ENCODE data around the gene RAB10.
A peak's percentile ranks its signal among the peaks of the same experiment; 100 is the strongest.
"Not testable (repeated sequence)": the region's sequence is repeated elsewhere in the genome, so short reads cannot be mapped to it uniquely, and the experiment has no call there.

RAB10 gene

DNA sequence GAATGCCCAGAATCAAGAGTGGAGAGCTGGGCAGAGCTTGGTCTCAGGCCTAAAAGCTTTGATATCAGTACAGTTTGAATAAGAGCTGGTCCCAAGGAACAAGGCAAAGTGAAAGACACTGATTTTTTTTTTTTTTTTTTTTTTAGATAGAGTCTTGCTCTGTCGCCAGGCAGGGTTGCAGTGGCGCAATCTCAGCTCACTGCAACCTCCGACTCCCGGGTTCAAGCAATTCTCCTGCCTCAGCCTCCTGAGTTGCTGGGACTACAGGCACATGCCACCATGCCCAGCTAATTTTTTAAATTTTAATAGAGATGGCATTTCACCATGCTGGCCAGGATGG is 17.2 kb upstream of the RAB10 start:
- not testable (repeated sequence) for DNase-seq

DNA sequence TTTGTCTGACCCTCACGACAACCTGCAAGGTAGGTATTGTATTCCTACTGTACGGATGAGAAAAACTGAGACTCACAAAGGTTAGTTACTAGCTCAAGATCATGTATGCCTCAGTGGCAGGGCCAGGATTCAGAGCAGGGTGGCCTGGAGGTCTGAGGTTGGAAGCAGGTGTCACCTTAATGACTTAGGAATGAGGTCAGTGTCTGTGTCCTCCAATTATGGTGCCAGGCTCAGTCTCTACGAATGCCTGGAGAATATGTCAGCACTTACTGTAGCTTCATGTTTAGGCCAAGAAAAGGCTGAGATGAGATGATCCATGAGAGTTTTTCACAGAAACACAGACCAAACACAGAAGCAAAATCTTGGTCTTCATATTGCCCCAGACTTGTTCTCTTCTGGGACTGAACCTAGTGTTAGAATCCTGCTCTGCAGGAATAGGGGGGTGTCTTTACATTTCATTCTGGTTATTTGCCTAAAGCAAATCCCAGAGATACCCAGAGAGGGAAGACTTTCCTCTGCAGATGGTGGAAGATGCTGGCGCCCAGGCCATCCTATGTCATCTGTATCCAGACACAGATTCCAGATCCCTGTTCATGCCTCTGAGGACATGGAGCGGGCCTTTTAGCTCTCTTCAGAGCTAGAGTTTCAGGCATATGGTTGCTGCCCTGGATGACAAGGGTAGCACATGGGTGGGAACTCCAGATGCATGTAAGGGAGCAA is 16.3 kb upstream of the RAB10 start:
- DNase-seq = no peak

- DNase-seq = peak; percentile 32
These were observed 15.5 kb upstream of the RAB10 start for GRCh38 chr2:26018184-26019055.

GRCh38 chr2:26020231-26020640 is 13.6 kb upstream of the RAB10 start:
- DNase-seq = no peak

DNA sequence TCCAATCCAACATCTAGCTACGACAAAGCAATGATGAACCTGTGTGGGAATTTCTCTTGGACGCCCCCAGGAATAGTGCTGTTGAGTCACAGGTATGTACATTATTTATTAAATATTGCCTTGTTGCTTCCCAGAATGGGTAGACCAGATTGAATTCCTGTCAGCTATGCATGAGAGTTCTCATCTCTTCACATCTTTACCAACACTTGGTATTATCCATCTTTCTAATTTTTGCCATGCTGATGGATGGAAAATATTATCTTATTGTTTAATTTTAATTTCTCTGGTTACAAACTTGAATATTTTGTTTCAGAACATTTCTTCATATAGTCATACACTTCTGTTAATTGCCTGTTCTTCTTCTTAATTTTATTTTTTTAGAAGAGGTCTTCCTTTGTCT is 9.6 kb upstream of the RAB10 start:
- no peak for DNase-seq

GRCh38 chr2:26025509-26025908 is 8.4 kb upstream of the RAB10 start:
- no peak for DNase-seq

GRCh38 chr2:26028083-26028482 is 5.8 kb upstream of the RAB10 start:
- DNase-seq = not testable (repeated sequence)

DNA sequence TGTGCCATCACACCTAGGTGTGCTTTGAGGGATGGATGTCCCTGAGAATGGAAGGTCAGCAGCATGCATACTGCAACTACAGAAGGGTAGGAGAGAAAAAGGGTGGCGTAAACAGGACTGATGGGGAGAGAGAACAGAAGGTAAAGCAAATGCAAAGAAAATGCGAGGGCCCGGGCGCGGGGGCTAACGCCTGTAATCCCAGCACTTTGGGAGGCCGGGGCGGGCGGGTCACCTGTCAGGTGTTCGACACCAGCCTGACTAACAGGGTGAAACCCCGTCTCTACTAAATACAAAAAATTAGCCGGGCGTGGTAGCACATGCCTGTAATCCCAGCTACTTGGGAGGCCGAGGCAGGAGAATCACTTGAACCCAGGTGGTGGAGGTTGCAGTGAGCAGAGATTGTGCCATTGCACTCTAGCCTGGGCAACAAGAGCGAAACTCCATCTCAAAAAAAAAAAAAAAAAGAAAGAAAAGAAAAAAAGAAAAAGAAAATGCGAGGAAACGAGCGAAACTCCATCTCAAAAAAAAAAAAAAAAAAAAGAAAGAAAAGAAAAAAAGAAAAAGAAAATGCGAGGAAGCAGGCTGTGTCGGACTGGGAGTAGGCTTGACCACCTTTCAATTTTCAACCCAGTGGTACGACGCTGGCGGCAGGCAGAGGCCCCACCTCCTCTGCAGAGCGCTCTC is 1.2 kb upstream of the RAB10 start:
- not testable (repeated sequence) for DNase-seq

DNA sequence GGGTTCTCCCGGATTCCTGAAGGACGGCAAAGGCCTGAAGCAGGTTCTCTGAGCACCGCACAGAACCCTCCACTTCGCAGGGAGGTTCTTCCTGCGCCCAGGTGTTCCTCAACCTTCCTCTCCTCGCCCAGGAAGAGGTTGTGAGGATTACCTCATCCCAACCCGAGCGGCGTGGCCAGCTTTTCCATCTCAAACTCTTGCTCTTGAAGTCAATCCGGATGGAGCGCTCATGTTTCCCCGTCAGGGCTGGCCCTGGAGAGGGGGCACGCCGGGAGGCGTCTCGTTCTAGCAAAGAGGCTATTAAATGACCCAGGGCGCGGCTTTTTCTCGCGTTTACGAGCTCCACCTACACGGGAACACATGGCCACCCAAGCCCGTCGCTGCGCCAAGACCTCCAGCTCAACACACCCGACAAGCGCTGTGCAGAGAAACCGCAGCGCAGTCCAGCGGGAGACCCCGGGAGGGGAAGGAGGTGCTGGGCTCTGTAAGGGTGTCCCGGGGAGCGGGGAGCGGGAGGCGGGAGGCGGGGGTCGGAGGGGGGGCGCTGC is 540 bp upstream of the RAB10 start:
- DNase-seq = no peak

DNA sequence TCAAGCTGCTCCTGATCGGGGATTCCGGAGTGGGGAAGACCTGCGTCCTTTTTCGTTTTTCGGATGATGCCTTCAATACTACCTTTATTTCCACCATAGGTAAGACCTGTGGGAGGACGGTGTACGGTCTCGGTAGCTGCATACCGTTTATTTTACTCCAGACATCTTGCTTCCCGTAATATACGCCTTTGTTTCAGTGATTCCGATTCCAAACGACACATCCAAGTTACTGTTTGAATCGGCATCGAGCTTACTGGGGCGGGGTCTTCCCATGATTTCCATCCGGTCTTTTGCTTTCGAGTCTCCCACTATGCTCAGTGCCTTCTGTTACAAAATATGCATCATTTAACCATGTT is 731 bp downstream of the RAB10 start:
- no peak for DNase-seq

DNA sequence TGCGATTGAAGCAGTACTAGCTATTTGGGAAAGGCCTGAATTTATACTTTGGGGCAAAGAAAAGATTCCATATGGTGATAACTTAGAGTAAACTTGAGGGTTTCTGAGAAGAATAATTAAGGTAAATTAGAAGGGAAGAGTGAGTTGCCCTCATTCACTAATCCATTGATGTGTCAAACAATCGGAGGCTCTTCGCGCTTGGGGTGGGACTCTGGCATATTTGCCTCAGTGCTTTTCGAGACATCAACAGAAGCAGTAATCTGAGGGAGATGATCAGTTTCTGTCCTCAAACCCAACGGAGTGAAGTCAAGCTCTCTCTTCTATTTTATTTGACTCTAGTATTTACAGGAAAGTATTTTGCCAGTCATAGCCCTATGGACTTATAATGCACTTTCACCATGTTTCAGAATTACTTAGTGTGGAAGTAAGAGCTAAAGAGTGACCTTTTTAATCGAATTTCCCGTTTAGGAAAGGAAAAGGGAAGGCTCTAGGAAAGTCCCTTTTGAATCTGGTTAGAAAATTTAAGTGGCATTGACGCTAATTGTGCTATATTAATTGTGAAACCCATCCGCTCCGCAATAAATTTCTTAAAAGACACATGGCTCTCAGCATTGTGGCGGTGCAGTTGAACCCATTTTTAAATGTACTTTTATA is 1.3 kb downstream of the RAB10 start:
- DNase-seq = no peak

DNA sequence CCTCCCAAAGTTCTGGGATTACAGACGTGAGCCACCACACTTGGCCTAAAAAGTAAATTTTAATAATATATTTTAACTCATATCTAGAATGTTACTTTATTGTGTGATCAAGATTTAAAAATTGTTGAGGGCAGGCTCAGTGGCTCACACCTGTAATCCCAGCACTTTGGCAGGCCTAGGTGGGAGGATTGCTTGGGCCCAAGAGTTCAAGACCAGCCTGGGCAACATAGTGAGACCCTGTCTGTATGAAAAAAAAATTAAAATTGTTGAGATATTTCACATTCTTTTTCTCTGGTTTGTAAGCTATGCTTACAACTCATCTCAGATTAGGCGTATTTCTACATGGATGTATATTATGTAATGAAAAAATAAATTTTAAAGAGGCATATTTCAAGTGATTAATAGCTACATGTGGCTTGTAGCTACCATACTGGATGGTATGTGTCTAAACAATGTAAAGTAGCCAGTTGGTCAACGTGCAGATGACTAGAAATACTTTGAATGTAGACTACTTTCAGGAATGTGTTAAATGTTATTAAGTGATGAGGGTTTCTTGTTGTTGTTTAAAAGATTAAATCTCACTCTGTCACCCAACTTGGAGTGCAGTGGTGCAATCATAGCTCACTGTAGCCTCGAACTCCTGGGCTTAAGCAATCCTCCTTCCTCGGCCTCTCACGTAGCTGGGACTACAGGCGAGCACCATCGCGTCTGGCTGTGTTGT is 5.9 kb downstream of the RAB10 start:
- no peak for DNase-seq

GRCh38 chr2:26043109-26043508 is 9.2 kb downstream of the RAB10 start:
- no peak for DNase-seq

- no peak for DNase-seq
These were observed 10.2 kb downstream of the RAB10 start for GRCh38 chr2:26043862-26044696.

DNA sequence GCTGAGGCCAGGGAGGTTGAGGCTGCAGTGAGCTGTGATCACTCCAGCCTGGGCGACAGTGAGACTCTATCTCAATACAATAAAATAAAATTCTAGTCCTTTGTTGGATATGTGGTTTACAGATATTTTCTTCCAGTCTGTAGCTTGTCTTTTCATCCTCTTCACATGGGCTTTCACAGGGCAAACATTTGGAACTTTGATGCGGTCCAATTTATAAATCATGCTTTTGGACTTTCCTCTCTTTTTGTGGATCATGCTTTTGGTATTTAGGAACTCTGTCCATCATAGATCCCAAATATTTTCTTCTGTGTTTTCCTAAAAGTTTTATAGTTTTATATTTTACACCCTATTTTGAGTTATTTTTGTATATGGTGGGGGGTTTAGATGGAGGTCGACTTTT is 14.9 kb downstream of the RAB10 start:
- no peak for DNase-seq

- DNase-seq = no peak
These were observed 15.8 kb downstream of the RAB10 start for GRCh38 chr2:26049641-26050040.

DNA sequence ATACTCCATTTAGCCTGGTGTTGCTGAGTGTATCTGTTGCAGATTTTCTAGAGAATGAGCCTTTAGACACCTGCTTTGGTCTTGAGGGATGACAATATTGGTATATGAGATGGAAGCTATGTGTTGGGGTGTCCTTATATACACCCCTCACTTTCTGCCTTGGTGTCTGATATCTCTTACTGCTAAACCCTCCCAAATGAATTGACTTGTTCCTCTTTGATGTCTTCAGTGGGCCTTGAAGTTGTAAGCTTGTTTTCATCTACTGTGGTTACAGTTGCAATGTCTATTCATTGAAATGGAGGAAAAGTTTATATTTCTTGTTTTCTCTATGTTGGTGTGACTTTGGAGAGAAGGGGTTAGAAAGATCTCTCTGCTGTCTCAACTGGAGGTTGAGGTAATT is 18.9 kb downstream of the RAB10 start:
- DNase-seq = no peak

- DNase-seq = no peak
These were observed 20.9 kb downstream of the RAB10 start for GRCh38 chr2:26054598-26055348.

DNA sequence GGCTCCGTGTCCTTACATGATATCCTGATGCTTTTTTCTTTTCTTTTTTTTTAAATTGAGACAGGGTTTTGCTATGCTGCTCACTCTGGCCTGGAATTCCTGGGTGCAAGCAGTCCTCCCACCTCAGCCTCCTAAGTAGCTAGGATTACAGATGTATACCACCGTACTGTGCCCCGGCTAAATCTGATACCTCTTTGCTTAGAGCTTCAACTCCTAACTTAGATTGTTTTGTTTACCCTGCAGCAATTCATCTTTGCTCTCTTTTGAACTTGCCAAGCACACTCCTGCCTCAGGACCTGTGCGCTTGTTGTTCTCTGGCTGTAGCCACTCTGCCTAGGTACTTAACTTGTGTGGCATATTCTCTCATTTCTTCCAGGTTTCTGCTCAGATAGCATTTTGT is 24.5 kb downstream of the RAB10 start:
- no peak for DNase-seq

GRCh38 chr2:26059542-26059941 is 25.7 kb downstream of the RAB10 start:
- no peak for DNase-seq

DNA sequence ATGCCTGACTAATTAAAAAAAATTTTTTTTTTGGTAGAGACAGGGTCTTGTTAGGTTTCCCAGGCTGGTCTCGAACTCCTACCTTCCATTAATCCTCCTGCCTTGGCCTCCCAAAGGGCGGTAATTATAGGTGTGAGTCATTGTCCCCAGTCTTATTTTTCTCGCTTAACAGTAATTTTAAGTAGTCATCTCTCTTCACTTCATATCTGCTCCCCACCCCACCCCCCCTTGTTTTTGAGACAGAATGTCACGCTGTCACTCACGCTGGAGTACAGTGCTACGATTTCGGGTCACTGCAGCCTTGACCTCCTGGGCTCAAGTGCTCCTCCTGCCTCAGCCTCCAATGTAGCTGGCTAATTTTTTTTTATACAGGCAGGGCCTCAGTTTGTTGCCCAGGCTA is 27.7 kb downstream of the RAB10 start:
- no peak for DNase-seq
